ENCODE measurements around the gene CUX1. TPM values are rescaled to one million over a fixed set of nuclear protein-coding genes. Genes with fewer than 3 reads are reported as not detected.

The CUX1 gene
- total RNA-seq, 1 donor, result 46.2 TPM

DNA sequence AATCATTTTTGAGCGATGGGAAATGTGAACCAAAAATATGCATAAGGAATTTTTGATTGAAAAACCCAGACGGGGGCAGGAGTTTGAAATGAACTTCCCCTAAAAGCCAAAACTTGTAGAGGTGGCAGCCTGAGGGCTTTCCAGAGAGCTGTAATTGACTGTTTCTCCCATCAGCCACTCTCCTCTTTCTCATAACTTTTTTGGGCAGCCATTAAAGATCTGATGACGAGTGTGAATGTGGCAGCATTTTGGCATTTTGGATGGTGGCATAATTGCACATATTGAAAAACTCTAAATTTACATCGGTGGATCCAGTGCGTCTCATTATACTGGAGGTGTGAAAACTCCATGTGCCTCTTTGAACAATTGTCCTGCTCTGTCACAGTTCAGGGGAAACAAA, 159.0 kb downstream of the CUX1 start:
- H3K4me3 ChIP-seq (ENCODE audit: low read depth, low read length), result no peak overlapping the region
- no peak for DNase-seq (ENCODE audit: low read depth)
- TF ChIP-seq, protein P1, sequence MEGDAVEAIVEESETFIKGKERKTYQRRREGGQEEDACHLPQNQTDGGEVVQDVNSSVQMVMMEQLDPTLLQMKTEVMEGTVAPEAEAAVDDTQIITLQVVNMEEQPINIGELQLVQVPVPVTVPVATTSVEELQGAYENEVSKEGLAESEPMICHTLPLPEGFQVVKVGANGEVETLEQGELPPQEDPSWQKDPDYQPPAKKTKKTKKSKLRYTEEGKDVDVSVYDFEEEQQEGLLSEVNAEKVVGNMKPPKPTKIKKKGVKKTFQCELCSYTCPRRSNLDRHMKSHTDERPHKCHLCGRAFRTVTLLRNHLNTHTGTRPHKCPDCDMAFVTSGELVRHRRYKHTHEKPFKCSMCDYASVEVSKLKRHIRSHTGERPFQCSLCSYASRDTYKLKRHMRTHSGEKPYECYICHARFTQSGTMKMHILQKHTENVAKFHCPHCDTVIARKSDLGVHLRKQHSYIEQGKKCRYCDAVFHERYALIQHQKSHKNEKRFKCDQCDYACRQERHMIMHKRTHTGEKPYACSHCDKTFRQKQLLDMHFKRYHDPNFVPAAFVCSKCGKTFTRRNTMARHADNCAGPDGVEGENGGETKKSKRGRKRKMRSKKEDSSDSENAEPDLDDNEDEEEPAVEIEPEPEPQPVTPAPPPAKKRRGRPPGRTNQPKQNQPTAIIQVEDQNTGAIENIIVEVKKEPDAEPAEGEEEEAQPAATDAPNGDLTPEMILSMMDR (IDR thresholded peaks at IDR 0.05; ENCODE audit: insufficient read depth, low read depth, low read length), result no peak

DNA sequence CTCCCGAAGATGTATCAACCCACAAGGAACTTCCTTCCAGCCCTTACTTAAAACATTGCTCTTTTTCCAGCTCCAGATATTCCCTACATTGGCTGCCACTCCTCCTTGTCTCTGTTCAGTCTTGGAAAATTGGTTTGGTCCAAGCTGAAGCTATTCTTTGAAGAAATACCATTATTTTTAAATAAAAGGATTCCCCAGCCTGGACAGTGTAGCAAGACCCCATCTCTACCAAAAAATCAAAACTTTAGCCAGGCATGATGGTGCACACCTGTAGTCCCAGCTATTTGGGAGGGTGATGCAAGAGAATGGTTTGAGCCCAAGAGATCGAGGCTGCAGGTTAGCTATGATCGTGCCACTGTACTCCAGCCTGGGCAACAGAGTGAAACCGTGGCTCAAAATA, 159.8 kb downstream of the CUX1 start:
- TF ChIP-seq, protein P1 (IDR thresholded peaks at IDR 0.05; ENCODE audit: insufficient read depth, low read depth, low read length), result no peak
- DNase-seq (ENCODE audit: low read depth), result no peak

DNA sequence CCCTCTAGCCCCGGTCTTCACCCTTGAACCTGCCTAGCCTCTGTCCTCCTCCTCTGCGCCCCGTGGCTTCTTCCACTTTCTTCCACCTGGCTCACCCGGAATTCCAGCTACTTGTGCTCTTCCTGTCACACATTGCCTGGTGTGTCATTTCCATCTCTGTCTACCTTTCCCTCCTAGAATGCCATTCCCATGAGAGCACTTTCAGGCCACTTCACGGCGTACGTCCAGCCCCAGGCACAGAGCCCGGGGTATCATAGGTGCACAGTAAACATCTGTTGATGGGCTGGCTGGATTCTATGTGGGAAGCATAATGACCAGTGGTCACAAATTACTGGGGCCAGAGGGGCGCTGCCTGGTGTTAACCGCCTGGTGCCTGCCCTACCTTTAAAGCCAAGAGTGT, 161.3 kb downstream of the CUX1 start:
- TF ChIP-seq, protein P1 (IDR thresholded peaks at IDR 0.05; ENCODE audit: insufficient read depth, low read depth, low read length), result no peak
- no peak for DNase-seq (ENCODE audit: low read depth)
- no peak overlapping the region for H3K4me3 ChIP-seq (ENCODE audit: low read depth, low read length)

More for the DNA sequence above, 159.8 kb downstream of the CUX1 start:
- no peak overlapping the region for H3K4me3 ChIP-seq (ENCODE audit: low read depth, low read length)

DNA sequence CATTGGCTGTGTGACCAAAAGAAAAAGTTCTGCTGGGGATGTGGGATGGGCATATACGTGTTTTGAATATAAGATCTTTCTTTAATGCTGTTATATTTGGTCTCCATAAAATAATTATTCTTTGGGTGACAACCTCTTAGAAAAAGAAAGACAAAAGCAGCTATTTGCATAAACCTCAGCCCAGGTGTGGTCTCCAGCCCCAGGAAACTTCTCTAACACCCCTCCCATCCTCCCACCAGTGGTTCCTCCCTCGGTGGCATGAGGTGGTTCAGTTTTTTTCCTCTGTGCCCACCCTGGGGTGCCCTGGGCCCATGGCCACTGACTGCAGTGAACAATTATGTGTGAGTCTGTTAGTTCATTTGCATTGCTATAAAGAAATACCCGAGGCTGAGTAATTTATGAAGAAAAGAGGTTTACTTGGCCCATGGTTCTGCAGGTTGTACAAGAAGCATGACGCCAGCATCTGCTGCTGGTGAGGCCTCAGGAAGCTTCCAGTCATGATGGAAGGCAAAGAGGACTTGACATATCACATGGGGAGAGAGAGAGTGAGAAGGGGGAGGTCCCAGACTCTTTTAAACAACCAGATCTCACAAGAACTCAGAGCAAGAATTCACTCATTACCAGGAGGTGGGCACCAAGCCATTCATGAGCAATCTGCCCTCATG, 165.9 kb downstream of the CUX1 start:
- DNase-seq (ENCODE audit: low read depth), result no peak
- no peak overlapping the region for H3K4me3 ChIP-seq (ENCODE audit: low read depth, low read length)
- TF ChIP-seq, protein P1 (IDR thresholded peaks at IDR 0.05; ENCODE audit: insufficient read depth, low read depth, low read length), result no peak

DNA sequence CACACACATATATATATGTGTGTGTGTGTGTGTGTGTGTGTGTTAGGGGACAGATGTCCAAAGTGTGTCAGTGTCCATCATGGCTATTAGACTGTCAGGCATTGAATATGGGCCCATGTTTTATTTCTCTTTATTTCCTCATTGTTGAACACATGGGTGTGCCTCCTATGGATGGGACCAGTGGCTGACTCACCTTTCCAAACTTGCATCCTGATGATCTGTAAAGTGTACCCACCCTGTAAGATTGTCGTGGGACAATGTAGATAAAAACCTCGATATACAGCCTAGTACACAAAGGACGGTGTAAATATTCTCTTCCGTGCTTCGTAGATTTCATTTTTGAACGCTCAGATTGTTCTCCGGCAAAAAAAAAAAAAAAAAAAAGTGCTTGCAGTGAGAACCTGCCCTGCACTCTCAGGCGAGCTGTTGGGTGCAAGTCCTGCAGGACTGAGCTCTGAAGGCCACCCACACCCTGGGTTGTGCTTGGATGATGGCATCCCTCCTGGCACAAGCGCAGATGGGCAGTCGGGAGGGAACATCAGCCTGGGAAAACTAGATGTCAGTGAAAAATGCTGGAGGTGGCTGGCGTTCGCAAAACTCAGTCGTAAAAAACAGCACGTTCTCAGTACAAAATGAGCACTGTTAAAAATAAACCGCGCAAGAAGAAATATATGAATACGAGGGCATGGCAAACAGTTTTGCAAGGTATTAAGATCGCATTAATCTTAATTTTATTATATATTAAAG, 166.9 kb downstream of the CUX1 start:
- H3K4me3 ChIP-seq (ENCODE audit: low read depth, low read length), result no peak overlapping the region
- TF ChIP-seq, protein P1 (IDR thresholded peaks at IDR 0.05; ENCODE audit: insufficient read depth, low read depth, low read length), result no peak
- DNase-seq (ENCODE audit: low read depth), result no peak

DNA sequence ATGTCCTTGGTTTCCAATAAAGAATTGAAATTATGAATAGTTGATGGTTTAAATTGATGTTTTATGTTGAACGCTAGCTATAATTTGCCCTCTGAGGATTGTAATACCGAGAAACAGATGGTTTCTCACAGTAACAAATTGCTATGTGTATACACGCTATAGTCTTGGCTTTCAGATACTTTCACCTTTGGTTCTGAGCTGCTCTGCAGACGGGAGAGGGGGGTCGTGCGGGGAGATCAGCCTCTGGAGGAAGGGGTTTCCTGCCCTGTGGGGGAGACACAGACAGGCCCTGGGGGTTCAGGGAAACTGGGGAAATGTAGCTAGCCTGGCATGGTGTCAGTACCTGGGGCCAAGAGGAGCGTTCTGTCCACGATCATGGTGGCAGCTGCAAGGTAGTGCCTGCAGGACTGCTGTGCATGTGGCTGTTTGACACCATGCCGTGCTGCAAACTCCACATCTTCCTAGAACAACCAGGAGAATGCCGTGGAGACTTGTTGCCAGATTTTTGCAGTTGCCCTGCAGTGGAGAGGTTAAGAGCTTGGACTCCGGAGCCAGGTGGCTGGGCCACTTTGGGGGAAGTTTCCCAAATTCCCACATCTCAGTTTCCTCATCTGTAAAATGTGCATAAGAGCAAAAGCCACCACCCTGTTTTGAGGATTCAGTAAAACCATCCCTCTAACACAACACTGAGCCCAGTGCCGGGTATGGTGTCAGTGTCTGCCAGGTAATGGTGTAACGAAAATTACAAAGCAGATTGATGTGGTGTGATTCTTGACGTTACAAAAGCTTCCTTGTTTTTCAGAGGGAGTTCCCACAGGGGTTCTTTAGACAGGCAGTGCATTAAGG, 167.9 kb downstream of the CUX1 start:
- TF ChIP-seq, protein P1 (IDR thresholded peaks at IDR 0.05; ENCODE audit: insufficient read depth, low read depth, low read length), result no peak
- no peak overlapping the region for H3K4me3 ChIP-seq (ENCODE audit: low read depth, low read length)
- no peak for DNase-seq (ENCODE audit: low read depth)

All from fibroblast of villous mesenchyme (primary cell).